ENCODE data around the gene DLX3.

- no peak for TF ChIP-seq CTCF (IDR thresholded peaks at IDR 0.05)
- TF ChIP-seq POLR2A (IDR thresholded peaks at IDR 0.05; ENCODE audit: low read length), result no peak
- no peak for TF ChIP-seq BCL3 (IDR thresholded peaks at IDR 0.05)
- TF ChIP-seq RFX5 (IDR thresholded peaks at IDR 0.05), result no peak
- no peak for TF ChIP-seq ZFP36 (IDR thresholded peaks at IDR 0.05; ENCODE audit: borderline replicate concordance, partially characterized antibody)
- TF ChIP-seq USF2 (IDR thresholded peaks at IDR 0.05), result no peak
- TF ChIP-seq HDAC2 (IDR thresholded peaks at IDR 0.05), result no peak
- TF ChIP-seq NFE2L2 (conservative IDR thresholded peaks at IDR 0.05; ENCODE audit: low read length), result no peak
- no peak for TF ChIP-seq CEBPB (IDR thresholded peaks at IDR 0.05)
- TF ChIP-seq JUNB (IDR thresholded peaks at IDR 0.05), result no peak
- TF ChIP-seq NPAS2 (CRISPR knock-in tag; IDR thresholded peaks at IDR 0.05; ENCODE audit: borderline replicate concordance), result no peak
- no peak for TF ChIP-seq RAD21 (conservative IDR thresholded peaks at IDR 0.05 in 1 of 2, IDR thresholded peaks at IDR 0.05 in 1 of 2)
- no peak for TF ChIP-seq NR3C1 (IDR thresholded peaks at IDR 0.05)
- TF ChIP-seq MAX (IDR thresholded peaks at IDR 0.05), result no peak
Measured at GRCh38 chr17:49972486-49973270, 22.3 kb downstream of the DLX3 start.

Data from A549 (cell line).